Neuronal stem cell (in vitro differentiated cells): Measurements from ENCODE around the gene DDX39B.
"Not testable (repeated sequence)": the region's sequence is repeated elsewhere in the genome, so short reads cannot be mapped to it uniquely, and the experiment has no call there.

ENCODE experiments used
- DNase-seq: peaks from one replicate; pipeline ENCODE4 v3.0.0-alpha.2; 2013; ENCODE audit warnings: low spot score
- H2AFZ ChIP-seq: one replicate; pipeline ENCODE4 v1.6.1; 2013; ENCODE audit warnings: mild to moderate bottlenecking, low read length, inconsistent platforms
- H2AK5ac ChIP-seq: 2 replicates; pipeline ENCODE4 v1.6.1; 2013; ENCODE audit warnings: low read depth, mild to moderate bottlenecking, inconsistent platforms, low read length, moderate library complexity, mixed read lengths
- H2BK120ac ChIP-seq: 2 replicates; pipeline ENCODE4 v1.6.1; 2013; ENCODE audit warnings: low read depth, mild to moderate bottlenecking, inconsistent platforms, low read length, moderate library complexity, mixed read lengths
- H2BK12ac ChIP-seq: one replicate; pipeline ENCODE4 v1.6.1; 2013; ENCODE audit warnings: low read length, inconsistent platforms
- H2BK15ac ChIP-seq: 2 replicates; pipeline ENCODE4 v1.6.1; 2013; ENCODE audit warnings: mild to moderate bottlenecking, low read length, inconsistent platforms, mixed read lengths
- H2BK5ac ChIP-seq: one replicate; pipeline ENCODE4 v1.6.1; 2013; ENCODE audit warnings: inconsistent platforms, mild to moderate bottlenecking, low read length, moderate library complexity
- H3K14ac ChIP-seq: one replicate; pipeline ENCODE4 v1.6.1; 2013; ENCODE audit warnings: low read length, inconsistent platforms
- H3K18ac ChIP-seq: 2 replicates; pipeline ENCODE4 v1.6.1; 2013; ENCODE audit warnings: low read length, inconsistent platforms
- H3K23ac ChIP-seq: 2 replicates; pipeline ENCODE4 v1.6.1; 2013; ENCODE audit warnings: low read depth, mild to moderate bottlenecking, mixed read lengths, low read length, inconsistent platforms; ENCODE audit not compliant: poor library complexity
- H3K27ac ChIP-seq: replicated peaks from 3 replicates; pipeline ENCODE4 v1.5.1; 2013; ENCODE audit warnings: low read length, inconsistent platforms
- H3K27me3 ChIP-seq, 3 experiments: 2 replicates each; pipeline ENCODE4 v1.6.1; 2013; ENCODE audit warnings: low read length in 3 of 3, mild to moderate bottlenecking in 2 of 3, inconsistent platforms in 1 of 3, low read depth in 1 of 3, mixed read lengths in 1 of 3, moderate library complexity in 1 of 3; ENCODE audit not compliant: control insufficient read depth in 3 of 3, insufficient read depth in 3 of 3
- H3K36me3 ChIP-seq, 2 donors: replicated peaks in 1 of 2; 2 replicates each; pipeline ENCODE4 v1.6.1; 2013; ENCODE audit warnings: low read length in 2 of 2; ENCODE audit not compliant: control insufficient read depth in 2 of 2, insufficient read depth in 2 of 2
- H3K4ac ChIP-seq: 2 replicates; pipeline ENCODE4 v1.6.1; 2013; ENCODE audit warnings: inconsistent platforms, mild to moderate bottlenecking, low read length, moderate library complexity
- H3K4me1 ChIP-seq, 2 donors: 1 replicate in 1 of 2; 2 replicates in 1 of 2; pipeline ENCODE4 v1.6.1; 2013; ENCODE audit warnings: low read length in 2 of 2, low read depth in 1 of 2; ENCODE audit not compliant: control insufficient read depth in 2 of 2, insufficient read depth in 1 of 2
- H3K4me2 ChIP-seq: one replicate; pipeline ENCODE4 v1.6.1; 2013; ENCODE audit warnings: mild to moderate bottlenecking, low read length, inconsistent platforms; ENCODE audit not compliant: insufficient read depth, poor library complexity, severe bottlenecking
- H3K4me3 ChIP-seq, 2 donors: 2 replicates each; pipeline ENCODE4 v1.5.1; 2013; ENCODE audit warnings: low read length in 2 of 2, mild to moderate bottlenecking in 2 of 2, inconsistent platforms in 1 of 2, moderate library complexity in 1 of 2
- H3K79me1 ChIP-seq: one replicate; pipeline ENCODE4 v1.6.1; 2013; ENCODE audit warnings: low read depth, mild to moderate bottlenecking, inconsistent platforms, low read length, moderate library complexity
- H3K9ac ChIP-seq: one replicate; pipeline ENCODE4 v1.6.1; 2013; ENCODE audit warnings: mild to moderate bottlenecking, low read depth, low read length, inconsistent platforms; ENCODE audit not compliant: poor library complexity
- H3K9me3 ChIP-seq, 2 donors: replicated peaks in 1 of 2; 2 replicates each; pipeline versions ENCODE3 to v1.6.1; 2013; ENCODE audit warnings: low read length in 2 of 2, mild to moderate bottlenecking in 2 of 2, inconsistent platforms in 1 of 2, low read depth in 1 of 2, mixed read lengths in 1 of 2, moderate library complexity in 1 of 2; ENCODE audit not compliant: control insufficient read depth in 2 of 2, insufficient read depth in 1 of 2
- H4K8ac ChIP-seq: one replicate; pipeline ENCODE4 v1.6.1; 2013; ENCODE audit warnings: low read depth, mild to moderate bottlenecking, inconsistent platforms, low read length, moderate library complexity
- H4K91ac ChIP-seq: one replicate; pipeline ENCODE4 v1.6.1; 2013; ENCODE audit warnings: low read length, low read depth, mild to moderate bottlenecking, inconsistent platforms; ENCODE audit not compliant: poor library complexity
- WGBS, 2 donors: extraction: QIAGEN DNeasy Blood & Tissue Kit; methylation state at CpG; one replicate each; pipeline ENCODE4 v1.1.7; 2013; ENCODE audit warnings: missing lambda C conversion rate in 2 of 2, mixed read lengths in 1 of 2; ENCODE audit not compliant: insufficient read length in 2 of 2, insufficient replicate concordance in 1 of 2; ENCODE audit errors: extremely low coverage in 2 of 2; 5-methylcytosine and 5-hydroxymethylcytosine counted together

Gene DDX39B

GRCh38 chr6:31499648-31500047, 42.2 kb downstream of the DDX39B start:
- not testable (repeated sequence) for H2BK12ac ChIP-seq, H3K18ac ChIP-seq, H3K9me3 ChIP-seq, H3K27ac ChIP-seq, H2BK5ac ChIP-seq, H3K14ac ChIP-seq, H2AK5ac ChIP-seq, H3K4me1 ChIP-seq, H3K4ac ChIP-seq, H3K23ac ChIP-seq, DNase-seq, H2BK120ac ChIP-seq, H4K8ac ChIP-seq, H3K36me3 ChIP-seq, H2AFZ ChIP-seq, H3K79me1 ChIP-seq, H4K91ac ChIP-seq, H2BK15ac ChIP-seq, H3K9ac ChIP-seq, H3K4me2 ChIP-seq, H3K4me3 ChIP-seq
- H3K27me3 ChIP-seq, result peaks cover 0 to 64% (median 25%) of the 10 kb centered on the region in 3 experiments
- no CpG with 5 or more reads among the region's 2 CpGs for WGBS, 2 donors

- H3K79me1 ChIP-seq, result no peaks in the 10 kb centered on the region
- H3K36me3 ChIP-seq, result no peaks in the 10 kb centered on the region
- no peak overlapping the region for H3K18ac ChIP-seq
- no peak overlapping the region for H4K8ac ChIP-seq
- DNase-seq, result no peak
- no peak overlapping the region for H2BK120ac ChIP-seq
- WGBS, 2 donors, result no CpG with 5 or more reads among the region's 21 CpGs
- H2BK12ac ChIP-seq, result no peak overlapping the region
- peaks cover 0 to 73% (median 28%) of the 10 kb centered on the region in 3 experiments for H3K27me3 ChIP-seq
- peak overlapping the region; percentile 62 for H2AFZ ChIP-seq
- H3K4me3 ChIP-seq, result no peak overlapping the region
- H2AK5ac ChIP-seq, result peak overlapping the region; percentile 94
- H3K4ac ChIP-seq, result no peak overlapping the region
- no peak overlapping the region for H4K91ac ChIP-seq
- H3K27ac ChIP-seq, result no peak overlapping the region
- H3K4me1 ChIP-seq, result peaks cover 0 to 11% of the 10 kb centered on the region in 2 donors
- peak overlapping the region; percentile 3 for H3K9ac ChIP-seq
- H2BK5ac ChIP-seq, result no peak overlapping the region
- H3K9me3 ChIP-seq, result no peaks in the 10 kb centered on the region
- peak overlapping the region; percentile 37 for H3K4me2 ChIP-seq
- peak overlapping the region; percentile 91 for H3K23ac ChIP-seq
- no peak overlapping the region for H2BK15ac ChIP-seq
- H3K14ac ChIP-seq, result no peak overlapping the region
These were observed 43.1 kb downstream of the DDX39B start for GRCh38 chr6:31498748-31499147.

GRCh38 chr6:31497531-31498476, 44.0 kb downstream of the DDX39B start, which contains the start of gene MICB:
Gene MICB, plus strand, starts transcription at chr6:31498145. Its CDS starts 49 bp downstream, at chr6:31498194.
- no peak within 1 kb of the TSS for H2BK12ac ChIP-seq
- peaks cover 0 to 11% of the 10 kb centered on the region in 2 donors for H3K4me1 ChIP-seq
- no peak within 1 kb of the TSS for H4K91ac ChIP-seq
- H2BK120ac ChIP-seq, result no peak within 1 kb of the TSS
- peak within 1 kb of the TSS; percentile 94 for H2AK5ac ChIP-seq
- H3K23ac ChIP-seq, result peak within 1 kb of the TSS; percentile 91
- H3K14ac ChIP-seq, result no peak within 1 kb of the TSS
- peak within 1 kb of the TSS; percentile 56 for H4K8ac ChIP-seq
- H3K4me3 ChIP-seq, result peak within 1 kb of the TSS; percentile 2 to 73
- peak within 1 kb of the TSS; percentile 89 for H3K4me2 ChIP-seq
- no peak within 1 kb of the TSS for H3K4ac ChIP-seq
- peak within 1 kb of the TSS; percentile 87 for H3K18ac ChIP-seq
- H3K27me3 ChIP-seq, result peaks cover 0 to 80% (median 28%) of the 10 kb centered on the region in 3 experiments
- no peaks in the 10 kb centered on the region for H3K9me3 ChIP-seq
- H2AFZ ChIP-seq, result peak within 1 kb of the TSS; percentile 79
- peak within 1 kb of the TSS; percentile 5 for H2BK15ac ChIP-seq
- H2BK5ac ChIP-seq, result no peak within 1 kb of the TSS
- no peak within 1 kb of the TSS for H3K27ac ChIP-seq
- DNase-seq, result peak; percentile 62
- H3K9ac ChIP-seq, result peak within 1 kb of the TSS; percentile 37
- no CpG with 5 or more reads among the region's 64 CpGs for WGBS, 2 donors
- no peaks in the 10 kb centered on the region for H3K79me1 ChIP-seq
- no peaks in the 10 kb centered on the region for H3K36me3 ChIP-seq

GRCh38 chr6:31496826-31497225, 45.0 kb downstream of the DDX39B start:
- peaks cover 0 to 11% of the 10 kb centered on the region in 2 donors for H3K4me1 ChIP-seq
- not testable (repeated sequence) for H3K23ac ChIP-seq, H3K14ac ChIP-seq, H2AFZ ChIP-seq, H2BK5ac ChIP-seq, H3K4me2 ChIP-seq, H2BK12ac ChIP-seq, H3K79me1 ChIP-seq, H4K91ac ChIP-seq, H2BK120ac ChIP-seq, H3K18ac ChIP-seq, H3K27ac ChIP-seq, H3K4ac ChIP-seq, H3K36me3 ChIP-seq, H3K9me3 ChIP-seq, DNase-seq, H4K8ac ChIP-seq, H3K4me3 ChIP-seq, H2AK5ac ChIP-seq, H3K9ac ChIP-seq
- H3K27me3 ChIP-seq, result peaks cover 0 to 84% (median 28%) of the 10 kb centered on the region in 3 experiments
- no CpG with 5 or more reads among the region's 4 CpGs for WGBS, 2 donors
- peak overlapping the region; percentile 5 for H2BK15ac ChIP-seq
